Measurements from ENCODE around the gene DACH1. TPM values are rescaled to one million over a fixed set of nuclear protein-coding genes. Genes with fewer than 3 reads are reported as not detected.
A peak's percentile ranks its signal among the peaks of the same experiment; 100 is the strongest.
"Not testable (repeated sequence)": the region's sequence is repeated elsewhere in the genome, so short reads cannot be mapped to it uniquely, and the experiment has no call there.

Gene DACH1
- polyA plus RNA-seq (ENCODE audit: insufficient read length in 3 of 3) = 100 to 1,000 TPM in 1 of 3 donors, 10 to 100 TPM in 2; 98.9 to 105 (median 99.0) TPM
- long read RNA-seq, donor 1, full-length matches to known transcripts = 6 of 34 reads
- long read RNA-seq, donor 1, partial matches to known transcripts = 28 of 34 reads
- long read RNA-seq, donor 1, other reads (novel, unspliced or antisense) = 0 of 34 reads
- long read RNA-seq, donor 2, full-length matches to known transcripts = 15 of 27 reads
- long read RNA-seq, donor 2, partial matches to known transcripts = 12 of 27 reads
- long read RNA-seq, donor 2, other reads (novel, unspliced or antisense) = 0 of 27 reads
- long read RNA-seq, donor 3, full-length matches to known transcripts = 14 of 25 reads
- long read RNA-seq, donor 3, partial matches to known transcripts = 11 of 25 reads
- long read RNA-seq, donor 3, other reads (novel, unspliced or antisense) = 0 of 25 reads
- long read RNA-seq, donor 4, full-length matches to known transcripts = 11 of 16 reads
- long read RNA-seq, donor 4, partial matches to known transcripts = 5 of 16 reads
- long read RNA-seq, donor 4, other reads (novel, unspliced or antisense) = 0 of 16 reads
- long read RNA-seq, donor 5, full-length matches to known transcripts = 8 of 26 reads
- long read RNA-seq, donor 5, partial matches to known transcripts = 18 of 26 reads
- long read RNA-seq, donor 5, other reads (novel, unspliced or antisense) = 0 of 26 reads
- long read RNA-seq, donor 6, full-length matches to known transcripts = 18 of 39 reads
- long read RNA-seq, donor 6, partial matches to known transcripts = 21 of 39 reads
- long read RNA-seq, donor 6, other reads (novel, unspliced or antisense) = 0 of 39 reads
- long read RNA-seq, donor 7, full-length matches to known transcripts = 26 of 49 reads
- long read RNA-seq, donor 7, partial matches to known transcripts = 23 of 49 reads
- long read RNA-seq, donor 7, other reads (novel, unspliced or antisense) = 0 of 49 reads
- long read RNA-seq, donor 8 = 0 reads
- long read RNA-seq, donor 9, full-length matches to known transcripts = 15 of 30 reads
- long read RNA-seq, donor 9, partial matches to known transcripts = 15 of 30 reads
- long read RNA-seq, donor 9, other reads (novel, unspliced or antisense) = 0 of 30 reads
- long read RNA-seq, donor 10, full-length matches to known transcripts = 10 of 34 reads
- long read RNA-seq, donor 10, partial matches to known transcripts = 24 of 34 reads
- long read RNA-seq, donor 10, other reads (novel, unspliced or antisense) = 0 of 34 reads
- long read RNA-seq, donor 11, full-length matches to known transcripts = 15 of 40 reads
- long read RNA-seq, donor 11, partial matches to known transcripts = 25 of 40 reads
- long read RNA-seq, donor 11, other reads (novel, unspliced or antisense) = 0 of 40 reads
- long read RNA-seq, donor 12, full-length matches to known transcripts = 12 of 43 reads
- long read RNA-seq, donor 12, partial matches to known transcripts = 31 of 43 reads
- long read RNA-seq, donor 12, other reads (novel, unspliced or antisense) = 0 of 43 reads
- long read RNA-seq, donor 13, full-length matches to known transcripts = 7 of 24 reads
- long read RNA-seq, donor 13, partial matches to known transcripts = 17 of 24 reads
- long read RNA-seq, donor 13, other reads (novel, unspliced or antisense) = 0 of 24 reads
- long read RNA-seq, donor 14 = 0 reads
- long read RNA-seq, donor 15 = 0 reads
- long read RNA-seq, donor 16, full-length matches to known transcripts = 15 of 32 reads
- long read RNA-seq, donor 16, partial matches to known transcripts = 17 of 32 reads
- long read RNA-seq, donor 16, other reads (novel, unspliced or antisense) = 0 of 32 reads

- peak; percentile 95 for DNase-seq
These were observed at the start of gene DACH1 for GRCh38 chr13:71867131-71867814. Gene DACH1, minus strand, starts transcription at chr13:71867204.

- no peak for DNase-seq
These were observed 46.7 kb upstream of the DACH1 start for GRCh38 chr13:71913717-71914116.

GRCh38 chr13:71912524-71912923, 45.5 kb upstream of the DACH1 start:
- DNase-seq = no peak

GRCh38 chr13:71906448-71906847, 39.4 kb upstream of the DACH1 start:
- no peak for DNase-seq

- DNase-seq = no peak
These were observed 35.7 kb upstream of the DACH1 start for GRCh38 chr13:71902676-71903075.

- DNase-seq = not testable (repeated sequence)
These were observed 26.5 kb upstream of the DACH1 start for GRCh38 chr13:71893506-71893905.

GRCh38 chr13:71886880-71887279, 19.9 kb upstream of the DACH1 start:
- DNase-seq = no peak

GRCh38 chr13:71882120-71882519, 15.1 kb upstream of the DACH1 start:
- no peak for DNase-seq

GRCh38 chr13:71880753-71881541, 13.9 kb upstream of the DACH1 start:
- DNase-seq = no peak

- no peak for DNase-seq
These were observed 12.9 kb upstream of the DACH1 start for GRCh38 chr13:71879808-71880344.

GRCh38 chr13:71879129-71879535, 12.1 kb upstream of the DACH1 start:
- no peak for DNase-seq

- DNase-seq = no peak
These were observed 10.3 kb upstream of the DACH1 start for GRCh38 chr13:71877256-71877653.

- no peak for DNase-seq
These were observed 9.7 kb upstream of the DACH1 start for GRCh38 chr13:71876648-71877255.

GRCh38 chr13:71875823-71876222, 8.8 kb upstream of the DACH1 start:
- DNase-seq = no peak

- peak; percentile 75 for DNase-seq
These were observed 7.5 kb upstream of the DACH1 start for GRCh38 chr13:71874458-71874857.

GRCh38 chr13:71873418-71874247, 6.6 kb upstream of the DACH1 start:
- no peak for DNase-seq

- no peak for DNase-seq
These were observed 4.8 kb upstream of the DACH1 start for GRCh38 chr13:71871844-71872243.
